Measurements from ENCODE around the gene NCKAP5.

DNA sequence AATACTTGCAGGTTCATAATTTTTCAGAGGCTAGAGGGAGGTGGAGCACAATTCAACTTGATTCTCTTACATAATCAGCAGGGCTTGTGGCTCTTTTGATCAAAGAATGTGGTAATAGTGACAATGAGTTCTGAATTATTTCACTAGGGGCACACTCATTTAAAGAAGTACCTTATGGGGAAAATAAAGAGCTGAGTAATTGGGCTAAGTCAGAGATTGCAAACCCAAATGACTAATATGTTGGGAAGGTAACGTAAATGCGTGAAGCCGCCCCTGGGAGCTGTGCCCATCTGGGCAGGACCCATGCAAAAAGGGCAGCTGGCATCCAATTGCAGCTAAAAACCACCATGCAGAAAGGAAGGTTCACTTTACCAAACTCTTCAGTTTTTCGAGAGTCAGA, 35.3 kb downstream of the NCKAP5 start:
- TF ChIP-seq, protein P1, sequence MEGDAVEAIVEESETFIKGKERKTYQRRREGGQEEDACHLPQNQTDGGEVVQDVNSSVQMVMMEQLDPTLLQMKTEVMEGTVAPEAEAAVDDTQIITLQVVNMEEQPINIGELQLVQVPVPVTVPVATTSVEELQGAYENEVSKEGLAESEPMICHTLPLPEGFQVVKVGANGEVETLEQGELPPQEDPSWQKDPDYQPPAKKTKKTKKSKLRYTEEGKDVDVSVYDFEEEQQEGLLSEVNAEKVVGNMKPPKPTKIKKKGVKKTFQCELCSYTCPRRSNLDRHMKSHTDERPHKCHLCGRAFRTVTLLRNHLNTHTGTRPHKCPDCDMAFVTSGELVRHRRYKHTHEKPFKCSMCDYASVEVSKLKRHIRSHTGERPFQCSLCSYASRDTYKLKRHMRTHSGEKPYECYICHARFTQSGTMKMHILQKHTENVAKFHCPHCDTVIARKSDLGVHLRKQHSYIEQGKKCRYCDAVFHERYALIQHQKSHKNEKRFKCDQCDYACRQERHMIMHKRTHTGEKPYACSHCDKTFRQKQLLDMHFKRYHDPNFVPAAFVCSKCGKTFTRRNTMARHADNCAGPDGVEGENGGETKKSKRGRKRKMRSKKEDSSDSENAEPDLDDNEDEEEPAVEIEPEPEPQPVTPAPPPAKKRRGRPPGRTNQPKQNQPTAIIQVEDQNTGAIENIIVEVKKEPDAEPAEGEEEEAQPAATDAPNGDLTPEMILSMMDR (IDR thresholded peaks at IDR 0.05 in 4 of 5, conservative IDR thresholded peaks at IDR 0.05 in 1 of 5): no peak
- TF ChIP-seq POLR2A (IDR thresholded peaks at IDR 0.05): no peak
